SK-MEL-5 (cell line): ENCODE data around the gene TNFSF10. TPM values are rescaled to one million over a fixed set of nuclear protein-coding genes. Genes with fewer than 3 reads are reported as not detected.
"Not testable (repeated sequence)": the region's sequence is repeated elsewhere in the genome, so short reads cannot be mapped to it uniquely, and the experiment has no call there.

ENCODE experiments used
- DNase-seq: peaks from one replicate; pipeline ENCODE4 v3.0.0-alpha.2; 2016; ENCODE audit warnings: low read depth, low spot score
- in situ Hi-C: cut with HindIII; loops from 2 replicates; pipeline ENCODE4 v1.10.0; 2016; ENCODE audit warnings: low sequenced_read_pairs, high pct_unique_total_duplicates, low pct_unique_long_range_greater_than_20kb
- total RNA-seq: library from RNA; depleted of rRNA; stranded (reverse); fragments of >200 nt; shearing (Covaris generic); gene quantifications from 2 replicates; pipeline ENCODE4 v1.2.3, GENCODE V29; 2014

TNFSF10 gene
- total RNA-seq, 1 experiment from 2014 or later: not detected

- DNase-seq: no peak
- in situ Hi-C loops: no loop called here
Measured at GRCh38 chr3:172525116-172525613, 1.9 kb upstream of the TNFSF10 start.

DNA sequence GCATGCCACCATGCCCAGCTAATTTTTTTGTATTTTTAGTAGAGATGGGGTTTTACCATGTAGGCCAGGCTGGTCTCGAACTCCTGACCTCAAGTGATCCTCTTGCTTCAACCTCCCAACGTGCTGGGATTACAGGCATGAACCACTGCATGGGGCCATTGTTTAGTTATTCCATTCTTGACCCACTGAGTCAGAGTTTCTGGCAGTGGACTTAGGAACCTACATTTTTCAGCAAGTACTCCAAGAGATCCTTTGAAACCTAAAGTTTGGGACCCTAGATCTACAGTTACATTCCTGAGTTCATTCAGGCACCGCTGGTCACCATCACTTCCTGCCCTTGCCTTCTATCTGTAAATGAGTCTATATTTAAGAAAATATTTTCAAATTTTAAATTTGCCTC, 1.4 kb upstream of the TNFSF10 start:
- in situ Hi-C loops: no loop called here
- no peak for DNase-seq

DNA sequence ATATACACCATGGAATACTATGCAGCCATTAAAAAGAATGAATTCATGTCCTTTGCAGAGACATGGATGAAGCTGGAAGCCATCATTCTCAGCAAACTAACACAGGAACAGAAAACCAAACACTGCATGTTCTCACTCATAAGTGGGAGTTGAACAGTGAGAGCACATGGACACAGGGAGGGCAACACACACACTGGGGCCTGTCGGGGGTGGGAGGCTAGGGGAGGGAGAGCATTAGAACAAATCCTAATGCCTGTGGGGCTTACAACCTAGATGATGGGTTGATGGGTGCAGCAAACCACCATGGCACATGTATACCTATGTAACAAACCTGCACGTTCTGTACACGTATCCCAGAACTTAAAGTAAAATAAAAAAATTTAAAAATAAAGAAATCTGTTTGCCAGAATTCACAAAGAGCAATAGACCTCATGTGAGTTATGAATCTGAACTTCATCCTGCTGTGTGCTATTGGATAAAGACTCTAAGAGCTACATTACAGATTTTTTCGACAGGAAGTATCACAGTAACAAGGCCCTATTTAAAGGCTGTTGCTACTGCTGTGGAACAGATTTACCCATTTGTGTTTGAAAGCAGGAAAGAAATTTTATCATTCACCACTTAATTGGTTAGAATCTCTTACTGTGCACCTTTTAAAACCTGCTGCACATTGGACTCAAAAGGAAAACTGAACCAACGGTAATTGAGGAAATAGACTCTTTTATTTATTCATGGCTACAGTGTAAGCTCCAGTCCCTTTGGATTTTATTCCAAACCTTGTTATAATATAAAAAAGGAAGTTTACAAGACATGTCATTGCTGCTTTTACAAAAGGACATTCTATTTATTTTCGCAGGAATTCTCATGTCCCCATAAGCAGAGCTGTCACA, 1.1 kb downstream of the TNFSF10 start:
- in situ Hi-C loops, DNase-seq: not testable (repeated sequence)

DNA sequence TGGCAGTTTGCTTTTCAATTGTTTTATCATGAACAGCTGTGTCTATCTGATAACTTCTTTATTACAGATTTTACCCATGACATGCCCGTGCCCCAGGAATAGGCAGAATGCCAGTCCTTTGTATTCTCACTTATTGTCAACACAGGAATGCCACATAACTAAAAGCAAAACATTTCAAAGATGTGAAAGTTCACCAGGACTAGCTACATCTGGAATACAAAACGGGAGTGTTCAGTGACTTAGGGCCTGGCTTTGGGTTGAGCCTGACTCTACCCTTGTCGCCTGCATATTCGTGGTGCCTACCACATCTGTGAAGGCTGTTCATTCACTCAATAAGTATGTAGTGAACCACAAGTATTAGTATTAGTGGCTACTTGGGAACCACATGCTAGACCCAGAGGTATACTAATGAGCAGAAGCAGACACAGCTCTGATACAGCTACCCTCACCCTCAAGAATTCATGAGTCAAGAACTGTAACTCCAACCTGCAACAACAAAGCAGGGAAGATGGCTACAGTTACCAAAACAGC, 2.9 kb downstream of the TNFSF10 start:
- no peak for DNase-seq
- in situ Hi-C loops: no loop called here

GRCh38 chr3:172519740-172520139, 3.5 kb downstream of the TNFSF10 start:
- no peak for DNase-seq
- in situ Hi-C loops: no loop called here

GRCh38 chr3:172518929-172519640, 4.1 kb downstream of the TNFSF10 start:
- in situ Hi-C loops: no loop called here
- no peak for DNase-seq

DNA sequence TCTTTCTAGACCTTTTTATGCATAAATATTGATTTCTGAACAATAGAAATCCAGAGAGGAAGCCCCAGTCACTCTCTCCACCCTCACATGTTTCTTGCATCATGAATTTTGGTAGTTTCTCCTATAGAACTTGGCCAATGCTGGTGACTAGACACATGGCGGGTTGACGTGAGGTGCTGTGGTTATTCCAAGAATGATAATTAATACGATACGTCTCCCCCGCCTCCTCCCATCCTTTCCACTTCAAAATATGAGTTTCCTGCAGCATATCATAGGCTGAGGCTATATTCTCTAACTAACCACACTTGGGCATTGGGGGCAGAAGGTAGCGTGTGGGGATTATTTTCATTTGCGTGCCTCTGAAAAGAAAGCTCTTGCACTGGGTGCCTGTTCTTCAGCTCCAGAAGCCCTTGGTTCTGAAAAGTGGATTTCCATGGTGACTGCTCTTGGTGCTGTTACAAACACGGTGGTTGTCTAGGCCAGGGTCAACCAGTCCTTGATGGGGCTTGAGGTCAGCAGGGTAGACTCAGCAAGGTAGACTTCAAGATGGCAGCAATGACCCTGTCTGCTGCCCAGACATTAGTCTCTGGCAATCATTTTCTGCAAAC, 5.3 kb downstream of the TNFSF10 start:
- no peak for DNase-seq
- in situ Hi-C loops: no loop called here

DNA sequence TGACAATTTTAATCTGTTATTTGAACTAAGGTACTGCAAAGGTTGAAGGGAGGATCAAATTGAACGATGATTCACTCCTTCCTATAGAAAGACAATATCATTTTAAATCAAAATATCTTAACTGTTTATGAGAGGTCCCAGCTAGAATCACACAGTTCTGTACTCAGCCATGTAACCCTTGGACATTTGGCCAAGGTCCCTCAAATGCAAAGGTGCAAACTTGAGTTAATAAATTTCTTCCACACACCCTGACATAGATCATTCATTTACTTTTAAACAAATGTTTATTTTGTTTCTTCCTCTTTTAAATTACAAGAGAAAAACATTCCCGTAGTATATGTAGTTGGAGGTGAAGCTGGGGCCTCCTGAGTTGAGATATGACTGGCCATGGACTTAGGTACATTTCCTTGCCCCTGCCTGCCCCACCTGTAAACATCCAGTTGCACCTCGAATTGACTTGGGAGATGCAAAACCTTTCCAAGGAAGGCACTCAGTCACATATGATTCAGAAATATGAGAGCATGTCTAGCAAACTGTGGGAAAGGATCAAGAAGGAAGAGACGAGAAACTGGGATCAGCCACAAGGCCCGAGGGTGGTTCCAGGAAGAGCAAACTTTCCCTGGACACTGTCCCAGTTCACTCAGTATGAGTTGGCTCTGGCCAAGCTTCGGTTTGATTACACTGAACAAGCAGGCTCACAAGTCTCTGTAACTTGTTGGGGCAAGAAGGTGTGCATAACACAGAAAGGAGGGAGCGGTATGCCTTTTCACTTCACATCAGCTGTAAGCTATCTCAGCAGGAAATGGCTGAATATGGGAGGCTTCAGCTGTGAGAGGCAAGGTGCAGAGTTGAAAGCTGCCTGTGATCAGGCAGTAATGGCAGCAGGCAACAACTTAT, 6.7 kb downstream of the TNFSF10 start:
- in situ Hi-C loops: no loop called here
- DNase-seq: no peak

- in situ Hi-C loops: no loop called here
- DNase-seq: no peak
Measured at GRCh38 chr3:172515130-172515918, 7.9 kb downstream of the TNFSF10 start.

- no peak for DNase-seq
- in situ Hi-C loops: no loop called here
Measured at GRCh38 chr3:172514678-172515077, 8.6 kb downstream of the TNFSF10 start.

GRCh38 chr3:172513488-172513887, 9.7 kb downstream of the TNFSF10 start:
- no peak for DNase-seq
- in situ Hi-C loops: no loop called here

GRCh38 chr3:172511783-172512762, 11.2 kb downstream of the TNFSF10 start:
- in situ Hi-C loops: no loop called here
- DNase-seq: no peak

DNA sequence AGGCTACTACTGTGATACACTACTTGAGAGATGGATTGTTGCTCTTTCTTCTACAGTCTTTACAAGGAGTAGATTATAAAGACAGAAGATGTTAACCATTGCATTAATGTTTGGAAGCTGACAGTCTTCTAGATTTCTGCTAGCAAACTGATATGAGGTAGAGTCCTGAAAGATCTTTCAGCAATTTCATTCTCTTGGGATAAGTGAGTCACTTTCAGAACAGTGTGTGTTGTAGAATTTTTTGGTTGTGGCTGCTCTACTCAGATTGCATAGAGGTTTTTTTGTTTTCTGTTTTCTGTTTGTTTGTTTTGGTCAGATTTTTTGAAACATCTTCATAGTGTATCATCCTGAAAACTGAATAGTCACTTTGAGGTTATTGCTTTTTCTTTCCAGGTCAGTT, 17.1 kb downstream of the TNFSF10 start:
- DNase-seq: no peak
- in situ Hi-C loops: no loop called here

- no peak for DNase-seq
- in situ Hi-C loops: no loop called here
Measured at GRCh38 chr3:172501540-172501939, 21.7 kb downstream of the TNFSF10 start.

DNA sequence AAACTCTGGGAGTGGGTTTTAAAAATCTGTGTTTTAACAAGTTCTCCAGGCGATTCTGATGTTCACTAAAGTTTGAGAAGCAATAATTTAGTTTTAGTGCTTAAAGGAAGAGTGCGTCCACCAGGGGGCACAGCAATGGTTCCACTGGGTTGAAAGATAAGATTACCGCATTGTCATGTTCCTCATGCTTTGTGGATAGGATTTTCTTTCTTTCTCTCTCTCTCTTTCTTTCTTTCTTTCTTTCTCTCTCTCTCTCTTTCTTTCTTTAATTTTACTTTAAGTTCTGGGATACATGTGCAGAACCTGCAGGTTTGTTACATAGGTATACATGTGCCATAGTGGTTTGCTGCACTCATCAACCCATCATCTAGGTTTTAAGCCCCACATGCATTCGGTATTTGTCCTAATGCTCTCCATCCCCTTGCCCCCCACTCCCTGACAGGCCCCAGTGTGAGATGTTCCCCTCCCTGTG, 33.0 kb downstream of the TNFSF10 start:
- DNase-seq: peak; percentile 75
- in situ Hi-C loops: not testable (repeated sequence)
